Gastroesophageal sphincter (tissue), 3 donors: Measurements from ENCODE around the gene MIS18A.

Experiments used
- POLR2A ChIP-seq, 2 donors: fragments of 450-650 bp; IDR thresholded peaks; one replicate each; pipeline ENCODE4 v1.6.1; 2017; ENCODE audit warnings: antibody characterized with exemption in 2 of 2, mild to moderate bottlenecking in 2 of 2, moderate library complexity in 1 of 2
- POLR2AphosphoS5 ChIP-seq: sonication (generic); formaldehyde crosslinking; IDR thresholded peaks from one replicate; pipeline ENCODE4 v1.6.1; 2017; ENCODE audit warnings: antibody characterized with exemption
- TF ChIP-seq, protein P1 (sequence below), 4 experiments: fragments of 200-600 bp in 2 of 4; fragments of 450-650 bp in 2 of 4; sonication (generic) in 1 of 4; IDR thresholded peaks; one replicate each; pipeline ENCODE4 v1.5.1; 2017 to 2019; ENCODE audit warnings: antibody characterized with exemption in 4 of 4, mild to moderate bottlenecking in 2 of 4, moderate library complexity in 2 of 4

DNA sequence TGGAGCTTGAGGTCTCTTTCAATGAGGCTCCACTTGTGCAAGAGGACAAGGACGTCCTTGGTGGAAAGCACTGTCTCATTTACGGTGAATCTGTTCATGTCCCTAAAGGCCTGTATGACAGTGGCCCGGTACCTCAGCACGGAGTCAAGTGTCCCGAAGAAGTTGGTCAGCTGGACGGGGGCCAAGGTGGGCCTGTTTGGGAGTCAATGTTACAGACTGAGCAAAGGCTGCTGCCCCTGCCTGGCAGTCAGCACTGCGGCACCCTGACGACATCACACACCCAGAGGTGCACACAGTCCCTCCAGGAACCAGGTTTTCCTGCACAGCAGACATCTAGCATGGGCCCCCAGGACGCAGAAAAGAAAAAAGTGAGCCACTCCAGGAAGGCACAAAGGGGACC, 38.9 kb upstream of the MIS18A start:
- TF ChIP-seq POLR2A (IDR thresholded peaks at IDR 0.05) (no peak), POLR2AphosphoS5 (no peak)
- TF ChIP-seq, protein P1, sequence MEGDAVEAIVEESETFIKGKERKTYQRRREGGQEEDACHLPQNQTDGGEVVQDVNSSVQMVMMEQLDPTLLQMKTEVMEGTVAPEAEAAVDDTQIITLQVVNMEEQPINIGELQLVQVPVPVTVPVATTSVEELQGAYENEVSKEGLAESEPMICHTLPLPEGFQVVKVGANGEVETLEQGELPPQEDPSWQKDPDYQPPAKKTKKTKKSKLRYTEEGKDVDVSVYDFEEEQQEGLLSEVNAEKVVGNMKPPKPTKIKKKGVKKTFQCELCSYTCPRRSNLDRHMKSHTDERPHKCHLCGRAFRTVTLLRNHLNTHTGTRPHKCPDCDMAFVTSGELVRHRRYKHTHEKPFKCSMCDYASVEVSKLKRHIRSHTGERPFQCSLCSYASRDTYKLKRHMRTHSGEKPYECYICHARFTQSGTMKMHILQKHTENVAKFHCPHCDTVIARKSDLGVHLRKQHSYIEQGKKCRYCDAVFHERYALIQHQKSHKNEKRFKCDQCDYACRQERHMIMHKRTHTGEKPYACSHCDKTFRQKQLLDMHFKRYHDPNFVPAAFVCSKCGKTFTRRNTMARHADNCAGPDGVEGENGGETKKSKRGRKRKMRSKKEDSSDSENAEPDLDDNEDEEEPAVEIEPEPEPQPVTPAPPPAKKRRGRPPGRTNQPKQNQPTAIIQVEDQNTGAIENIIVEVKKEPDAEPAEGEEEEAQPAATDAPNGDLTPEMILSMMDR (IDR thresholded peaks at IDR 0.05), result no peak
